ENCODE measurements around the gene CERS6.

DNA sequence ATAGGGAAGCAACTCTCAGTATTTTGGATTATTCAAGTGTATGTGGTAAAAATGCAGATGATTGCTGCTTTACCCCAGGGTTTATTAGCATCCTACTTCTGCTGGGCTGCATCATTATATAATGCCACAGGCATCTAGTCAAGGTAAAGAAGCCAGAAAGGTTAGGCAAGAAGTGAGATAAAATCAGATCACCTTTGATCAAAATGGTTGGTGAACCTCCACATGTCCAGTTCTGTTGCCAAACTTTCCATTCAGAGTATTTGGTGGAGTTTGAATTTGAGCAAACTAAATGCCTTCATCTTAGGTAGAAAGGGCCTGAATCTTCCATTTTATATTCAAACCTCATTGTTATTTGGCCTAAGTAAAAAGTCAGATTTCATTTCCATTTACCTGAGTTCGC, 316.6 kb downstream of the CERS6 start:
- TF ChIP-seq, protein P1, sequence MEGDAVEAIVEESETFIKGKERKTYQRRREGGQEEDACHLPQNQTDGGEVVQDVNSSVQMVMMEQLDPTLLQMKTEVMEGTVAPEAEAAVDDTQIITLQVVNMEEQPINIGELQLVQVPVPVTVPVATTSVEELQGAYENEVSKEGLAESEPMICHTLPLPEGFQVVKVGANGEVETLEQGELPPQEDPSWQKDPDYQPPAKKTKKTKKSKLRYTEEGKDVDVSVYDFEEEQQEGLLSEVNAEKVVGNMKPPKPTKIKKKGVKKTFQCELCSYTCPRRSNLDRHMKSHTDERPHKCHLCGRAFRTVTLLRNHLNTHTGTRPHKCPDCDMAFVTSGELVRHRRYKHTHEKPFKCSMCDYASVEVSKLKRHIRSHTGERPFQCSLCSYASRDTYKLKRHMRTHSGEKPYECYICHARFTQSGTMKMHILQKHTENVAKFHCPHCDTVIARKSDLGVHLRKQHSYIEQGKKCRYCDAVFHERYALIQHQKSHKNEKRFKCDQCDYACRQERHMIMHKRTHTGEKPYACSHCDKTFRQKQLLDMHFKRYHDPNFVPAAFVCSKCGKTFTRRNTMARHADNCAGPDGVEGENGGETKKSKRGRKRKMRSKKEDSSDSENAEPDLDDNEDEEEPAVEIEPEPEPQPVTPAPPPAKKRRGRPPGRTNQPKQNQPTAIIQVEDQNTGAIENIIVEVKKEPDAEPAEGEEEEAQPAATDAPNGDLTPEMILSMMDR (tag by site-specific recombination; IDR thresholded peaks at IDR 0.05) = no peak
- TF ChIP-seq, protein P2, sequence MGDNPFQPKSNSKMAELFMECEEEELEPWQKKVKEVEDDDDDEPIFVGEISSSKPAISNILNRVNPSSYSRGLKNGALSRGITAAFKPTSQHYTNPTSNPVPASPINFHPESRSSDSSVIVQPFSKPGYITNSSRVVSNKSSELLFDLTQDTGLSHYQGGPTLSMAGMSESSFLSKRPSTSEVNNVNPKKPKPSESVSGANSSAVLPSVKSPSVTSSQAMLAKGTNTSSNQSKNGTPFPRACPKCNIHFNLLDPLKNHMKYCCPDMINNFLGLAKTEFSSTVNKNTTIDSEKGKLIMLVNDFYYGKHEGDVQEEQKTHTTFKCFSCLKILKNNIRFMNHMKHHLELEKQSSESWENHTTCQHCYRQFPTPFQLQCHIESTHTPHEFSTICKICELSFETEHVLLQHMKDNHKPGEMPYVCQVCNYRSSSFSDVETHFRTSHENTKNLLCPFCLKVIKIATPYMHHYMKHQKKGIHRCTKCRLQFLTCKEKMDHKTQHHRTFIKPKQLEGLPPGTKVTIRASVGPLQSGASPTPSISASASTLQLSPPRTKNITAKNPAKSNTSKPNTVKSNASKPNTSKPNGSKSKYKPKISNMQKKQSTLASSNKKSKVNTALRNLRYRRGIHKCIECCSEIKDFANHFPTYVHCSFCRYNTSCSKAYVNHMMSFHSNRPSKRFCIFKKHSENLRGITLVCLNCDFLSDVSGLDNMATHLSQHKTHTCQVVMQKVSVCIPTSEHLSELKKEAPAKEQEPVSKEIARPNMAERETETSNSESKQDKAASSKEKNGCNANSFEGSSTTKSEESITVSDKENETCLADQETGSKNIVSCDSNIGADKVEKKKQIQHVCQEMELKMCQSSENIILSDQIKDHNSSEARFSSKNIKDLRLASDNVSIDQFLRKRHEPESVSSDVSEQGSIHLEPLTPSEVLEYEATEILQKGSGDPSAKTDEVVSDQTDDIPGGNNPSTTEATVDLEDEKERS (tag by site-specific recombination; IDR thresholded peaks at IDR 0.05) = no peak
- TF ChIP-seq MEIS1 (CRISPR knock-in tag; IDR thresholded peaks at IDR 0.05; ENCODE audit: borderline replicate concordance) (no peak), ZNF629 (tag by site-specific recombination; IDR thresholded peaks at IDR 0.05) (no peak), ZNF175 (tag by site-specific recombination; IDR thresholded peaks at IDR 0.05) (no peak), ZNF549 (tag by site-specific recombination; IDR thresholded peaks at IDR 0.05) (no peak), ZNF658 (tag by site-specific recombination; IDR thresholded peaks at IDR 0.05) (no peak), HOXA7 (CRISPR knock-in tag; IDR thresholded peaks at IDR 0.05; ENCODE audit: borderline replicate concordance) (no peak), TCF7L2 (IDR thresholded peaks at IDR 0.05; ENCODE audit: borderline replicate concordance, low read depth, low read length) (no peak), ZBTB48 (tag by site-specific recombination; IDR thresholded peaks at IDR 0.05) (no peak), ZNF121 (tag by site-specific recombination; IDR thresholded peaks at IDR 0.05) (no peak)
- TF ChIP-seq, protein P3, sequence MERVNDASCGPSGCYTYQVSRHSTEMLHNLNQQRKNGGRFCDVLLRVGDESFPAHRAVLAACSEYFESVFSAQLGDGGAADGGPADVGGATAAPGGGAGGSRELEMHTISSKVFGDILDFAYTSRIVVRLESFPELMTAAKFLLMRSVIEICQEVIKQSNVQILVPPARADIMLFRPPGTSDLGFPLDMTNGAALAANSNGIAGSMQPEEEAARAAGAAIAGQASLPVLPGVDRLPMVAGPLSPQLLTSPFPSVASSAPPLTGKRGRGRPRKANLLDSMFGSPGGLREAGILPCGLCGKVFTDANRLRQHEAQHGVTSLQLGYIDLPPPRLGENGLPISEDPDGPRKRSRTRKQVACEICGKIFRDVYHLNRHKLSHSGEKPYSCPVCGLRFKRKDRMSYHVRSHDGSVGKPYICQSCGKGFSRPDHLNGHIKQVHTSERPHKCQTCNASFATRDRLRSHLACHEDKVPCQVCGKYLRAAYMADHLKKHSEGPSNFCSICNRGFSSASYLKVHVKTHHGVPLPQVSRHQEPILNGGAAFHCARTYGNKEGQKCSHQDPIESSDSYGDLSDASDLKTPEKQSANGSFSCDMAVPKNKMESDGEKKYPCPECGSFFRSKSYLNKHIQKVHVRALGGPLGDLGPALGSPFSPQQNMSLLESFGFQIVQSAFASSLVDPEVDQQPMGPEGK (tag by site-specific recombination; IDR thresholded peaks at IDR 0.05) = no peak
- TF ChIP-seq, protein P4, sequence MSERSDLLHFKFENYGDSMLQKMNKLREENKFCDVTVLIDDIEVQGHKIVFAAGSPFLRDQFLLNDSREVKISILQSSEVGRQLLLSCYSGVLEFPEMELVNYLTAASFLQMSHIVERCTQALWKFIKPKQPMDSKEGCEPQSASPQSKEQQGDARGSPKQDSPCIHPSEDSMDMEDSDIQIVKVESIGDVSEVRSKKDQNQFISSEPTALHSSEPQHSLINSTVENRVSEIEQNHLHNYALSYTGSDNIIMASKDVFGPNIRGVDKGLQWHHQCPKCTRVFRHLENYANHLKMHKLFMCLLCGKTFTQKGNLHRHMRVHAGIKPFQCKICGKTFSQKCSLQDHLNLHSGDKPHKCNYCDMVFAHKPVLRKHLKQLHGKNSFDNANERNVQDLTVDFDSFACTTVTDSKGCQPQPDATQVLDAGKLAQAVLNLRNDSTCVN (tag by site-specific recombination; optimal IDR thresholded peaks at IDR 0.05) = no peak
